T-helper 22 cell (primary cell): ENCODE results near the gene ADSS1.

Experiments
- DNase-seq: peaks from one replicate; pipeline ENCODE4 v3.0.0-alpha.2; 2020; ENCODE audit warnings: low read depth

Gene ADSS1

DNA sequence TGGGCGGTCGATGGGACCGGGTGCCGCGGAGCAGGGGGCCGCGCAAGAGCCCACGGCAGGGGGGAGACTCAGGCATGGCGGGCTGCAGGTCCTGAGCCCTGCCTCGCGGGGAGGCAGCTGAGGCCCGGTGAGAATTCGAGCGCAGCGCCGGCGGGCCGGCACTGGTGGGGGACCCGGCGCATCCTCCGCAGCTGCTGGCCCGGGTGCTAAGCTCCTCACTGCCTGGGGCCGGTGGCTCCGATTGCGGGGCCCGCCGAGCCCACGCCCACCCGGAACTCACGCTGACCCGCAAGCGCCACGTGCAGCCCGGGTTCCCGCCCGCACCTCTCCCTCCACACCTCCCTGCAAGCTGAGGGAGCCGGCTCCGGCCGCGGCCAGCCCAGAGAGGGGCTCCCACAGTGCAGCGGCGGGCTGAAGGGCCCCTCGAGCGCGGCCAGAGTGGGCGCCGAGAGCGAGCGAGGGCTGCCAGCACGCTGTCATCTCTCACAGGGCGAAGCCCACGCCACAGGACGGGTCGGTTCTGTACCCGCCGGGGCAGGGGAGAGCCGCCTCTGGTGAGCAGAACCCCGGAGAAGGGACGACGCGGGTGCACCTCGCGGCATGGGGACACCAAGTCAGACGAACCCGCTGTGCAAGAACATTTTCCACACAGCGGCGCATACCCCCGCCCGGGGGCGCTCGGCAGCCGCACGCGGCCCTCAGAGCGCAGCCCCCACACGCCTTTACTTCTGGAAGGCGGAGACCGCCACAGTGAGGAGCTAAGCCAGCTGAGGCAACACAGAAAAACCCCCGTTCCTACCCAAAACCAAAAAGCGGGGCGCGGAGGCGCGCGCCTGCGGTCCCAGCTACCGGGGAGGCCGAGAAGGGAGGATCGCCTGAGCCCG lies 27.8 kb downstream of the ADSS1 start:
- no peak for DNase-seq

DNA sequence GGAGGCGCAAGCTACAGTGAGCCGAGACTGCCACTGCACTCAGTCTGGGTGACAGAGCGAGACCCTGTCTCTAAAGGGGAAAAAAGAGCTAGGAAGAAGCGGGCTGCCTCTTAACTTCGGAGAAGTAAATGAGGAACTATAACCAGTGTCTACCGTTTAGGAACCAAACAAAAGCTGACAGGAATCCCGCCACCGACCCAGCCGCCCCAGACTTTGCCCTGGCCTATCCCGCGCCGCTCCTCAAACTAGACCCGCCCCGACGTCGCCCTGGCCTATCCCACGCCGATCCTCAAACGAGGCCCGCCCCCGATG lies 28.4 kb downstream of the ADSS1 start:
- no peak for DNase-seq

DNA sequence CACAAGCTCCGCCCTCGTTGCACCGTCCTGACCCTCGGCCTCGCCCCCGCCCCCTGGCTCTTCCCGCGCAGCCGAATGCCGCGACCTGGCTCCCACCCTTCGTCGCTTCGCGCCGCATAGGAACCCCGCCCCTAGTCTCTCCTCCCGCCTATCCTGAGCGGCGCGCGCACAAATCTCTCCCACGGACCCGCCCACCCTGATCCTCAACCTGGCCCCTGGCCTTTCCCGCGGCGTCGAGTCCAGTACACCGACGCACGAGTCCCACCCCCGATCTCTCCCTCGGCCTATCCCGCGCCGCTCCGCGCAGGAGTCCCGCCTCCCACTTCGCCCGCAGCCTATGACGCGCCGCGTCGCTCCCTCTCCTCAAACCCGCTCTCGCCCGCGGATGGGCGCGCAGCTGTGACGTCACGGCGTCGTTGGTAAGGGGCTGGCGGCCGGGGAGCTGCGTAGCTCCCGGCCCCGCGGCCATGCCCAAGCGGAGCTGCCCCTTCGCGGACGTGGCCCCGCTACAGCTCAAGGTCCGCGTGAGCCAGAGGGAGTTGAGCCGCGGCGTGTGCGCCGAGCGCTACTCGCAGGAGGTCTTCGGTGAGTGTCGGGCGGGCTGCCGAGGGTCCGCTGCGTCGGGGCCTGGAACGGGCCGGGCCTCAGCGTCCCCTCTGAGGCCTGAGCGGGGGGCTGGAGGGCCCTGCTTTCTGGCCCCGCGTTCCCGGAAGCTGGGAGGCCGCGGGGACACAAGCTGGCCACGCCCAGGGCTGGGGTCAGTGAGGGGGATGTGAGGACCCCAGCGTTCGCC lies 28.9 kb downstream of the ADSS1 start, which contains the start of gene SIVA1:
Gene SIVA1 (plus strand): TSS at position 413 of the 793 bp plus-strand sequence. CDS start 55 bp downstream, at position 468.
- peak; percentile 98 for DNase-seq

DNA sequence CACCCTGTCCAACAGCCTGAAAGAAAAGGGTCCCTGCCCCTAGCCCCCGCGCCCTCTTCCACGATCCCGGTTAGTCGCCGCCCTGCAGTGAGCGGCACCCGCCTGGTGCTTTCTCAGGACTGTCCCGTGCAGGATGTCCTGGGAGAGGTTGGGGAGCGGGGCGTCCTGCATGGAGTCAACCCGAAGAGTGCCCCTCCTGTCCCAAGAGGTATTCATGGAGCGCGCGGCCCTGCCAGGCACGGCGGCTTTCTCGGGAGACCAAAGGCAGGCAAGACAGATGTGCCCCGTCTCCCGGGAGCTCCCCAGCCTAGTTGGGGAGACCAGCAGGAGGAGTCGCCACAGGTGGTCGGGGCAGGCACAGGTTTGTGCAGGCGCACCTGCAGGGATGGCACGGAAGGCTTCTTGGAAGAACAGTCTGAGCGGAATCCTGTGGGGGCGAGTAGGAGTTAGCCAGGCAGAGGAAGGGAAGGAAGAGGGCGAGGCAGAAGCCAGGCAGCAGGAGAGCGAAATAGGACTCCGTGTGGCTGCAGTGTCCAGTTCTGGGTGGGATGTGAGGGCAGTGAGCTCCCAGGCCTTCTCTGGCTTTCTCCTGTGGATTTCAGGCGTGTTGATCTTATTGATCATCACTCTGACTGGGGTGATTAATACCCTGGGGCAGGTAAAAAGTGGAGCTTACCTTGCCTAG lies 29.6 kb downstream of the ADSS1 start:
- no peak for DNase-seq

DNA sequence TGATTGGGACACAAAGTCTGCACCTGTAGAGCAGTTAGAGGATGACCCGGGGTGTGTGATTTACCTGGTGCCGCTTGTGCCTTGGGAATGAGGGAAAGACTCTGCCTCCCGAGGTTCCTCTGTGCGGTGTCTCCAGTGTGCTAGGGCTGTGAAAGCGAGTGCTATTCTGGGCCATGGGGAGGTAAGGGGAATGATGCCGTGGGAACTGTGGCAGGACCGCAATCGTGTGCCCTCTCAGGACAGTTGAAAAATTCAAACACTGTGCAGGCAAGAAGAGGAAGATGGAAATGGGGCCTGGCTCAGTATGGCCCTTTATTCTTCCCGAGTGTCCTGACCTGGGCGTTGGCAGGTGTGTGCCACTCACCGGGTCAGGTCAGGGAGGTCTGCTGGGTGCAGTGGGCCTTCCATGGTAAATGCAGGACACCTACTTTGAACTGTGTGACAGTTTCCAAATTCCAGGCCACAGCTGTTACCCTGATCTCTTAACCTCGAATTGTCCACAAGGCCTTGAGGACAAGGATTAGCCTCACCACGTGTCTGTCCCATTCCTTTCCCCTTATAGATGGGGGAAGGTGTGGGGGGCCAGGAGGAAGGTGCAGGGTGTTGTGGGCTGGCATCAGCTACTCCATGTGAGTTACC lies 30.3 kb downstream of the ADSS1 start:
- DNase-seq: no peak

DNA sequence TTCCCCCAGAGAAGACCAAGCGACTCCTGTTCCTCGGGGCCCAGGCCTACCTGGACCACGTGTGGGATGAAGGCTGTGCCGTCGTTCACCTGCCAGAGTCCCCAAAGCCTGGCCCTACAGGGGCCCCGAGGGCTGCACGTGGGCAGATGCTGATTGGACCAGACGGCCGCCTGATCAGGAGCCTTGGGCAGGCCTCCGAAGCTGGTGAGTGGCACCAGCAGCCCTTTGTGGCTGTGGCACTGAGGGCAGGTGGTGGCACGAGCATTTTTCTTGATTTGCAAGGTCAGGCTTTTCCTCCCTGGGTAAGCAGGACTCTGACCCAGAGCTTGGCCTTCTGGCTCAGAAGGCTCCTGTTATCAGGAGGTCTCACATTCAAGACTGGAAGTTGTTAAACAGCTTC lies 31.6 kb downstream of the ADSS1 start:
- DNase-seq: no peak

DNA sequence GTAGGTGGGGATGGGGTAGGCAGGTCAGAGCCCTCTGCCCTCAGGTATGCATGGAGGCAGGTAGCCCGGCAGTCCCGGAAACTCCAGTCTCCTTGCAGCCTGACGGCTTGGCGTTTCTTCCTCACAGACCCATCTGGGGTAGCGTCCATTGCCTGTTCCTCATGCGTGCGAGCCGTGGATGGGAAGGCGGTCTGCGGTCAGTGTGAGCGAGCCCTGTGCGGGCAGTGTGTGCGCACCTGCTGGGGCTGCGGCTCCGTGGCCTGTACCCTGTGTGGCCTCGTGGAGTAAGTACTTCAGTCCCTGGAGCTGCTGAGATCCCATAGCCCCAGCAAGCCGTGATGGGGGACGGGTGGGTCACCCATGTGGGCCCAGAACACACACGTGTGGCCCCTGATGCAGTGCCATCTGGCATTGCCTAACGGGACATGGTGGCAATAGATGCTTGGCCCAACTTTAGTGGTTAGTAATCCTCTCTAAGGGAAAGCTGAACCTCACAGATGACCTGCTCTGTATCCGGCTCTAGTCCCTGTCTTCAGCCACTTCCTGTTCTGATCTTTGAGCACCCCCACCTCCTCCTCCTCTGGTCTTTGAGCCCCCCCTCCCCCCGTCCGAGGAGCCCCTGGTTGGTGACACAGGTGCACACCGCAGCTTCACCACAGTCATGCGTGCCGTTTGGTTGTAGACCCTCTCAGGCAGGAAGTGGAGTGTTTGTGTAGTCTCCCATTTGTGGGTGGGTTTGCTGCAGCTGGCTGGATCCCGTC lies 32.6 kb downstream of the ADSS1 start:
- no peak for DNase-seq

DNA sequence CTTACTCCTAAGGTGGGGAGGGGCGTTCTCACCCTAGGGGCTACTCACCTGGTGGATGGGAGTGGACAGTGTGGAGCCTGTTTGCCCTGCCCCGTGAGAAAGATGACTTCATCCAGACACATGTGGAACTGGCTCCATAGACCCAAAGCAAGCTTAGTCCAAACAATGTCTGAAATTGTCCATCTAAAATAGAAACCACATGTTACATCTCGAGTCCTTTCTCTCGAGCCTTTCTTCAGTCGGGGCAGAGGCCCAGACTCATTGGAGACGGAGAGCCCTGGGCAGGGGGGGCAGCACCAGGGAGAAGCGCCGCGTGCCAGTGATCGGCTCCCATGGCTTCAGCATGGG lies 33.2 kb downstream of the ADSS1 start:
- no peak for DNase-seq

DNA sequence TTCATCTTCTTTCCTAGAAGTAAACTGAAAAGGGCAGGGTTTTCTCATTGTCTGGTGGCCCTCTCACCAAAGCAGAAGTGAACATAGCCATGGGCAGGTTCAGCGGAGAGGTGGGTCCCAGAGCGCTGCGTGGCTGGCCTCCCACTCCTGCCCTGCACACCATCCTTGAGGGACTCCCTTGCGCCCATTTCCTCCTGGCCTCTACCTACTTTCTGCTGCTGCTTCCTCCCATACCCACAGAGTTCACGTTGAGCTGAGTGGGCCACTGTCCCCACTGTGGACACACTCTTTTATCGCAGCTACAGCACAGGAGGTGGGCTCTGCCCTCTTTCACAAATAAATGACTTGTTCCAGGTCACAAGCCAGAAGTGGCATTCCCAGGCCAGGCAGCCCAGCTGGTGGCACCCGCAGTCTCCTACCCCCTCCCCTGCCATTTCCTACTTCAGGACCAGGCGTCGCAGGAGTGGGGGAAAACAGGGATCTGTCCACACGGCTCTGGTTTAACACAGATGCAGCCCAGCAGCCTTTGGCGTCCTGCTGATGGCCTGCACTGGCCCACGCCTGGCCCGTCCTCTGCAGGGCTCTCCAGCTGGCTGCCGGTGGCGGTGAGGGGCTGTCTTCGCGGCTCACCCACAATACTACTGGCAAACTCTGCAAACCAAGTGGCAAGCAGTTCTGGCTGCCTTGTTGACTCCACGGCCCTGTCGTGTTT lies 33.8 kb downstream of the ADSS1 start:
- no peak for DNase-seq

DNA sequence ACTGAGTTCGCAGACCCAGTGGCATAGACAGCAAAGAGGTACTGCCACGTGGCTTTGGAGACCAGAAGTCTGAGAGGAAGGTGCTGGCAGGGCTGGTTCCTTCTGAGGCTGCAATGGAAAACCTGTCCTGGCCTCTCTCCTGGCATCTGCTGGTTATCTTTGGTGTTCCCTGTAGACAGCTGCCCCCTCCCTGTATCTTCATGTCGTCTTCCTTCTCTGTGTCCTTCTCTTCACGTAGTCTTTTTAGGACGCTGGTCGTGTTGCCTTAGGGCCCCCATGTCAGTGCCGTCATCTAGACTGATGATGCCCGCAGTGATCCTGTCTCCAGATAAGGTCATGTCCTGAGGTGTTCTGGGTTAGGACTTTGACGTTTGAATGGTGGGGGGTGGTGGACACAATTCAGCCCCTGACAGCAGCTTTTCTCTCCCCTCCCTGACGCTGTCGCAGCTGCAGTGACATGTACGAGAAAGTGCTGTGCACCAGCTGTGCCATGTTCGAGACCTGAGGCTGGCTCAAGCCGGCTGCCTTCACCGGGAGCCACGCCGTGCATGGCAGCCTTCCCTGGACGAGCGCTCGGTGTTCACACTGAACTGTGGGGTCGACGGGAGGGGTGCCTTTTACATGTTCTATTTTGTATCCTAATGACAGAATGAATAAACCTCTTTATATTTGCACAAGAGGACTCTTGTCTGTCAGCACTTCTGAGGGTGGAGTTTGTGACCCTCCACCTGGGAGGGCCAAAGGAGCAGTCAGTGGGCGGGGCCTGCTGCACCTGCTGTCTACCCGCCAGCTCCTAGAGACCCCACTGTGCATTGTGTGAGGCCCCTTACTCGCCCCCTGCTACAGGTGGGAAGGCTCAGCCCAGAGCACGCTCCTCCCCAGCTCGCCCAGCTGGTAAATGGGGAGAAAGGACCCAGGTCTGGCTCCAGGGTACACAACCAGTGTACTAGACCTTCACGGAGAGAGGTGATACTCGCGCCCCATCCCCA lies 35.2 kb downstream of the ADSS1 start:
- no peak for DNase-seq

DNA sequence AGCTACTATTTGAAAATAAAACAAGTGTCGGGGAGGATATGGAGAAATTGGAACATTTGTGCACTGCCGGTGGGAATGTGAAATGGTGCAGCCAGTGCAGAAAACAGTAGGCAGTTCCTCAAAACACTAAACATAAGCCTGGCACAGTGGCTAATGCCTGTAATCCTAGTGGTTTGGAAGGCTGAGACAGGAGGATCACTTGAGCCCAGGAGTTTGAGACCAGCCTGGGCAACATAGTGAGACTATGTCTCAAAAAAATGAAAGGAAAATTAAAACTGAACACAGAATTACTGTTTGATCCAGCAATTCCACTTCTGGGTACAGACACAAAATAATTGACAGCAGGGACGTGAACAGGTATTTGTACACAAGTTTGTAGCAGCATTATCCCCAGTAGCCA lies 41.5 kb downstream of the ADSS1 start:
- no peak for DNase-seq

DNA sequence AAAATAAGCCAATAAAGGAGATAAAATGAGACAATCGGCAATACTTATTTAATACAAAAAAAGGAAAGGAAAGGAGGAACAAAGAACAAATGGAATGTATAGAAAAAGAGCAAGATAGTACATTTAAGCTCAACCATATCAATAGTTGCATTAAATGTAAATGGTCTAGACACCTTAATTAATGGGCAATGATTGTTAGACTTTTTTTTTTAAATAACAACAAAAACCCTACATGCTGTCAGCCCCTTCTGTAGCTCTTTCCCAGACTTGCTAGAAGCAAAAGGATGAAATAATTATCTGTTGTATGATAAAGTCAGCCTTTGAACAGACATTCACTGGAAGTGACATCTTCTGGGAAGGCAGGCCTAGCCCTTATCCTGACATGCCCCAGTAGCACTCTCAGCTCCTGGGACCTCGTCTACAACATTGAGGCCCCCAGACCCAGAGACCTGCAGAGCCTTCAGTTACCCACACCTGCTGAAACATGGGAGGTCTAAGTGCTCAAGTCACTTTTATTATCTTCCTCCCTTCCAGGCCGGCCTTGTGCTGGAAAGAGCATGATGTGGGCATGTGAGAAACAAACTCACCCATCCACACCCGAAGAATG lies 42.3 kb downstream of the ADSS1 start:
- DNase-seq: no peak

DNA sequence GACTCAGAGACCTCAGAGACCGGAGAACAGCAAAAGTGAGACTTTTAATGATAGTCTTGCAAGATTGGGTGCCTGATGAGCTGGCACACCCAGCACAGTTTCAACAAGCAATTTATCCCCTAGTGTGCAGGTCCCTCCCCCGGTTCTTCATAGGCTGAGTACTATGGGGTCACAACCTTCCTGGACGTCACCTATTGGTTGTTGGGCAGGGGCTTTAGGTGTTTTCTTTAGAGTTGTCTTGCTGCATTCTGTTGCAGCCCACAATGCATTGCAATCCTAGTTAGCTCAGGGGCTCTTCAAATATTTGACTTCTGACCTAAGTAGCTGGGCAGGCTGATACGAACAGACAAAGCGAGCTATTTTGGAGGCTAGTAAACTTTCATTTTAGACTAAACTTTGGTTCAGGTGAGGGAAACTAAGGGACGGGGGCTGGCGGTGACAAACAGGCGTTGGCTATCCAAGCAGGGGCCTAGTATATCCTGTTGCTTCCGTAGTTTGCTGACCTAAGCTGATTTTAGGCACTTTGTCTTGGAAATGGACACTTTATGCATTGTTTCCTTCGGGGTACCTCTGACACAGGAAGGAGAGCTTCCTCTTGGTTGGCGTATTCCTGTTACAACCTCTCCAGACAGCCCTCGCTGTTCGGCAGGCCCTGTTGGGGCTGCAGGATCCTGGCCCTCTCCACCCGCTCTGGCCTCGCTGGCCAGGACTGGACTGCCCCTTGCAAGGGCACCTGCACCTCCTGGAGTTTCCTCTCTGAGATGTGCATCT lies 43.0 kb downstream of the ADSS1 start:
- DNase-seq: no peak

DNA sequence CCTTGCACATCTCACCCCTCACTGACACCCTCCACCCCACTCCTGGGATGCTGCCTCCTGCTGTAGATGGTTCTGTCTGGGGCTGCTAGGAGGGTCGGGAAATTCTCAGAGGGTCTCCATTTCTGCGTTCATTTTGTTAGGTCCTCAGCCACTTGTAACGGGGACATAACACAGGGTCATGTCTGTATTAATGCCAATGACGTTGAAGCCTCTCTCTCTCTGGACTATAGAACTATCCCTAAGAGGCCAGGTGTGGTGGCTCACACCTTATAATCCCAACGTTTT lies 43.5 kb downstream of the ADSS1 start:
- DNase-seq: no peak

DNA sequence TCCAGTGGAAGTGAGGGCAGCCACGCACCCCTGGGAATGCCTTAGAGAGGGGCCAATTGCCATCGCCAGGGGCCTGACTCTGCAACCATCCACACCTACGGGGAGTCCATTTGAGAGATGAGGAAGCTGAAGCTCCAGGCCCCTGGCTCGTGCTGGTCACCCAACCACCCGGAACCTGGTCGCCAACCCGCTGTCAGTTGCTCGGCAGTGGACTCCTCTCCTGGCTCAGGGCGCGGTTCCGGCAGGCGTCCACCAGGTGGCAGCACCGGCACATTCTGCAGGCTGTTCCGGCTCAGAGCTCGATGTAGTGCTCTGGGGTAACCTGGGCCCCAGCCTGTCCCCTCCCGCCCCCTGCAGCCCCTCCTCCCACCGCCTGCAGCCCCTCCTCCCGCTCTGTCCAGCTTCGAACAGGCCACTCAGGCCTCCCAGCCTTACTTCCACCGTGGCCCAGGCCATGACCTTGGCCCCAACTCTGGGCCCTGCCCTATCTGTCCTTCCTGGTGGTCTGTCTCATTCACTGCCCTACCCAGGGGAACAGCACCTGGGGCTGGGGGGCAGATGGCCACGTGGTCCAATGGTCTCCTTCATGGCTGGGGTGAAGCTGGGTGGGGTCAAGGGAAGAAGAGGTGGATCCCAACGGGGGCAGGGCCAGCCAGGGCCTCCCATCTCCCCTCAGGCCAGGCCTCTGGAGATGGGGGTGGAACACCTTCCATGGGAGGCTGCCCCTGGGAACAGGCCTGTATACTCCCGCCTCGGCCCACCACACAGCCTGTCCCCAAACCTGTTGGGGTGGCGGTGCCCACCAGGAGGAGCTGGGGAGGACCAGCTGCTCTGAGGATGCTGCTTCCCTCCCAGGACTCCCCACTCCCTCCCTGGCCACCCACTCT lies 44.7 kb downstream of the ADSS1 start:
- DNase-seq: peak; percentile 65

DNA sequence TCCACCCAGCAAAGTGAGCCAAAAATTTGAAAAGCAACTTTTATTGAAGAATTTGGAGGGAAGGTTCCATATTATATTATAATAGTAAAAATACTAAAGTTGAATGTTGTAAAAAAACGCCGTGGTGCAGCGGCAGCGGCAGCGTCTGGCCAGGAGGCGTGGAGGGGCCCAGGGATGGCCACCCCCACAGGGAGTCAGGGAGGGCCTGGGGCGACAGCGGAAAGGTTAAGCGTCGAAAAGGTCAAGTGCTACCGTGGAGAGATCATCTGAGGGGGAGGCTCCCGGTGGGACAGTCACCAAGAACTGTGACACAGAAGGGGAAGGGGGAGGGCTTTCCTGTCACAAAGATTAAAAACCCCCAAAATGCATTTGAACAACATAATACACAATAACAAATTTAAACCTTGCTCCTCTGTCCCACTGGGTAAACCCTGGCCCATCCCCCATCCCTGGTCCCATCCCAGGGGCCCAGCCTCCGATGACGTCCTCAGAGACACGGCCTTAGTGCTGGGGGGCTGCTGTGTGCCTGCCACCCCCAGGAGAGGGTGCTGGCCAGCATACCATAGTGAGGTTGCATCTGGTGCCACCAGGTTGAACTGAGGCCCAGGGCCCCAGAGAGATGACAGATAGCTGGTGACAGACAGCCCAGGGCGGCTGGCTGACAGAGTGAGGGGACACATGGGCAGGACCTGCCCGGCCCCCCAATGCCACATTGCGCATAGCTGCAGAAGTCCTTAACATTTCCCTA lies 45.5 kb downstream of the ADSS1 start:
- DNase-seq: no peak

DNA sequence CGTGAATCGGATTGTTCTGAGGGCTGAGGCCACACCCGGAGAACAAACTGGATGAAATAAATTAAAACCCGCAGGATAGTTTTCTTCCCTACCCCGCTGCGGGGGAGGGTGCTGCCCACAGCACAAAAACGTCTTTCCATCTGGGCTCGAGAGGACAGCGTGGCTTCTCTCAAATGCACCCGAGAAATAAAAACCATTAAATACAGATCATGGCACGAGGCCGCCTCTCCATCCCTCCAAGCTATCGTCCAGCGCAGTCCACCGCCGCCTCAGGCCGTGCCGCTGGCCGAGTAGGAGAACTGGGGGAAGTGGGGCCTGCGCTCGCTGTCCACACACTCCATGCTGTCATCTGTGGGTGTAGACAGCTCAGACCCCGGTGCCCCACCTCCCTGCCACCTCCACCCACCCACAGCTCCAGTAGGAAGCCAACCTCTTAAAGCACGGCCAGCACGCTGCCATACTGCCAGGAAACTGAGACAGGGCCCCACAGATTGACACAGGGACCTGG lies 46.1 kb downstream of the ADSS1 start:
- DNase-seq: no peak
